ENCODE measurements around the gene PIH1D2. TPM values are rescaled to one million over a fixed set of nuclear protein-coding genes. Genes with fewer than 3 reads are reported as not detected.

PIH1D2 gene
- polyA plus RNA-seq, 12 donors, result 0.72 to 4.1 (median 1.2) TPM; not detected in 2

Other genes starting within 250 kb of the PIH1D2 start
- 10 to 100 TPM in 11 of 12 donors, not detected in 1; 18.9 to 38.9 (median 32.4) TPM for gene ALG9, start 202.4 kb downstream of the PIH1D2 start, polyA plus RNA-seq (ENCODE audit: insufficient read length in 12 of 12)
- gene FDXACB1, start 194.9 kb downstream of the PIH1D2 start, polyA plus RNA-seq (ENCODE audit: insufficient read length in 12 of 12), result 1 to 10 TPM in 10 of 12 donors, not detected in 2; 1.5 to 3.1 (median 2.3) TPM
- gene CFAP68, start 194.5 kb downstream of the PIH1D2 start, polyA plus RNA-seq (ENCODE audit: insufficient read length in 12 of 12), result 10 to 100 TPM in 10 of 12 donors, not detected in 2; 14.7 to 37.2 (median 19.7) TPM
- 100 to 1,000 TPM in 11 of 12 donors, not detected in 1; 267 to 838 (median 710) TPM for gene CRYAB, start 162.2 kb downstream of the PIH1D2 start, polyA plus RNA-seq (ENCODE audit: insufficient read length in 12 of 12)
- 10 to 100 TPM in 10 of 12 donors, 1 to 10 TPM in 1, not detected in 1; 8.3 to 92.5 (median 77.4) TPM for gene HSPB2, start 161.3 kb downstream of the PIH1D2 start, polyA plus RNA-seq (ENCODE audit: insufficient read length in 12 of 12)
- 1 to 10 TPM in 9 of 12 donors, under 1 TPM in 1, not detected in 2; 0.88 to 4.8 (median 3.0) TPM for gene C11orf52, start 155.1 kb downstream of the PIH1D2 start, polyA plus RNA-seq (ENCODE audit: insufficient read length in 12 of 12)
- gene DIXDC1, start 136.7 kb downstream of the PIH1D2 start, polyA plus RNA-seq (ENCODE audit: insufficient read length in 12 of 12), result 10 to 100 TPM in 11 of 12 donors, not detected in 1; 16.5 to 27.2 (median 20.5) TPM
- gene DLAT, start 48.6 kb downstream of the PIH1D2 start, polyA plus RNA-seq (ENCODE audit: insufficient read length in 12 of 12), result 10 to 100 TPM in 11 of 12 donors, not detected in 1; 28.1 to 50.9 (median 41.8) TPM
- gene NKAPD1, start 282 bp upstream of the PIH1D2 start, polyA plus RNA-seq (ENCODE audit: insufficient read length in 12 of 12), result 10 to 100 TPM in 11 of 12 donors, not detected in 1; 18.4 to 56.7 (median 30.3) TPM
- 10 to 100 TPM in 11 of 12 donors, not detected in 1; 21.0 to 63.8 (median 51.7) TPM for gene TIMM8B, start 12.7 kb upstream of the PIH1D2 start, polyA plus RNA-seq (ENCODE audit: insufficient read length in 12 of 12)
- gene SDHD, start 12.9 kb upstream of the PIH1D2 start, polyA plus RNA-seq (ENCODE audit: insufficient read length in 12 of 12), result 100 to 1,000 TPM in 7 of 12 donors, 10 to 100 TPM in 4, not detected in 1; 52.2 to 127 (median 109) TPM
- 10 to 100 TPM in 2 of 12 donors, 1 to 10 TPM in 2, under 1 TPM in 7, not detected in 1; 0.30 to 12.1 (median 0.82) TPM for gene IL18, start 90.1 kb upstream of the PIH1D2 start, polyA plus RNA-seq (ENCODE audit: insufficient read length in 12 of 12)
- under 1 TPM in 5 of 12 donors, not detected in 7; 0.22 to 0.44 (median 0.23) TPM for gene TEX12, start 93.4 kb upstream of the PIH1D2 start, polyA plus RNA-seq (ENCODE audit: insufficient read length in 12 of 12)
- 10 to 100 TPM in 4 of 12 donors, 1 to 10 TPM in 7, not detected in 1; 3.4 to 28.6 (median 8.0) TPM for gene BCO2, start 101.5 kb upstream of the PIH1D2 start, polyA plus RNA-seq (ENCODE audit: insufficient read length in 12 of 12)
- gene PTS, start 152.4 kb upstream of the PIH1D2 start, polyA plus RNA-seq (ENCODE audit: insufficient read length in 12 of 12), result 10 to 100 TPM in 11 of 12 donors, not detected in 1; 14.5 to 36.9 (median 25.5) TPM
- under 1 TPM in 1 of 12 donors, not detected in 11; 0.17 TPM for gene PLET1, start 186.8 kb upstream of the PIH1D2 start, polyA plus RNA-seq (ENCODE audit: insufficient read length in 12 of 12)